HCT116 (cell line): ENCODE data around the gene KIF21B. TPM values are rescaled to one million over a fixed set of nuclear protein-coding genes. Genes with fewer than 3 reads are reported as not detected.

Experiments used
- ATAC-seq: fragments of 200-7000 bp; cut with Tn5 transposase; 2 replicates; pipeline ENCODE4 v1.9.1; 2020; ENCODE audit warnings: mild to moderate bottlenecking, moderate library complexity
- BruUV-seq: library from RNA; stranded (reverse); fragments of 400-500 nt; replicated peaks from 2 replicates; lab custom pipeline; 2021; lab: Mats Ljungman, UMichigan
- CTCF ChIA-PET: fragments of 300-600 bp; sonication (Branson Sonifier 250); formaldehyde crosslinking; loops from one replicate; lab custom pipeline; 2021; ENCODE audit warnings: antibody characterized with exemption; lab: Charles Lee
- POLR2A ChIA-PET: fragments of 300-600, 350-600 bp; sonication (Branson Sonifier 250); formaldehyde crosslinking; loops from one replicate; lab custom pipeline; 2021; ENCODE audit warnings: antibody characterized with exemption; lab: Charles Lee
- RAD21 ChIA-PET, 2 experiments: fragments of 300-600 bp; sonication (Branson Sonifier 250); formaldehyde crosslinking; loops; one replicate each; lab custom pipeline; 2023; ENCODE audit warnings: low total read pairs in 2 of 2; ENCODE audit not compliant: uncharacterized antibody in 2 of 2, unreplicated experiment in 2 of 2, low non-redundant PET in 1 of 2; lab: Charles Lee
- DNase-seq: peaks from one replicate; pipeline ENCODE4 v3.0.0-alpha.2; 2010; ENCODE audit warnings: low read depth, low spot score
- H2AFZ ChIP-seq: fragments of 200-600 bp; shearing (Covaris generic), sonication (generic); 2 replicates; pipeline ENCODE4 v1.6.1; 2017; ENCODE audit warnings: low read depth, mixed run types, mixed read lengths, antibody characterized with exemption, low read length; ENCODE audit not compliant: poor library complexity, severe bottlenecking
- H3K27ac ChIP-seq: 2 replicates; pipeline ENCODE4 v1.5.1; 2012; ENCODE audit warnings: low read depth, low read length
- H3K27me3 ChIP-seq: fragments of 200-600 bp; sonication (generic); 2 replicates; pipeline ENCODE4 v1.6.1; 2016; ENCODE audit warnings: mixed run types, low read length, mixed read lengths; ENCODE audit not compliant: insufficient read depth
- H3K36me3 ChIP-seq, 2 experiments: fragments of 200-500 bp in 1 of 2; fragments of 200-600 bp in 1 of 2; sonication (Bioruptor generic) in 1 of 2; sonication (generic) in 1 of 2; 2 replicates each; pipeline versions ENCODE4 v1.5.1 to v1.6.1; 2014 to 2016; ENCODE audit warnings: low read length in 2 of 2, inconsistent platforms in 1 of 2, mixed read lengths in 1 of 2, mixed run types in 1 of 2; ENCODE audit not compliant: insufficient read depth in 2 of 2, control insufficient read depth in 1 of 2
- H3K4me1 ChIP-seq, 2 experiments: fragments of 200-600 bp in 1 of 2; sonication (generic) in 1 of 2; 2 replicates each; pipeline versions ENCODE4 v1.5.1 to v1.6.1; 2012 to 2017; ENCODE audit warnings: low read length in 2 of 2, inconsistent platforms in 1 of 2, mild to moderate bottlenecking in 1 of 2, mixed read lengths in 1 of 2, mixed run types in 1 of 2, moderate library complexity in 1 of 2; ENCODE audit not compliant: insufficient read depth in 2 of 2, control insufficient read depth in 1 of 2
- H3K4me2 ChIP-seq: fragments of 200-600 bp; sonication (generic); 2 replicates; pipeline ENCODE4 v1.6.1; 2017; ENCODE audit warnings: mixed run types, low read length, mixed read lengths
- H3K4me3 ChIP-seq, 2 experiments: fragments of 200-600 bp in 1 of 2; sonication (generic) in 1 of 2; replicated peaks in 1 of 2; 2 replicates each; pipeline ENCODE4 v1.5.1; 2011 to 2016; ENCODE audit warnings: low read length in 2 of 2, control low read depth in 1 of 2, low read depth in 1 of 2, mild to moderate bottlenecking in 1 of 2, mixed read lengths in 1 of 2, mixed run types in 1 of 2
- H3K79me2 ChIP-seq: fragments of 200-600 bp; sonication (generic); 2 replicates; pipeline ENCODE4 v1.6.1; 2017; ENCODE audit warnings: mild to moderate bottlenecking, mixed run types, low read length, moderate library complexity, mixed read lengths; ENCODE audit not compliant: insufficient read depth
- H3K9ac ChIP-seq: fragments of 200-600 bp; sonication (generic); 2 replicates; pipeline ENCODE4 v1.6.1; 2016; ENCODE audit warnings: low read length, mixed read lengths
- H3K9me2 ChIP-seq: fragments of 200-600 bp; sonication (generic), shearing (Covaris generic); 2 replicates; pipeline ENCODE4 v1.6.1; 2017; ENCODE audit warnings: mixed run types, mild to moderate bottlenecking, moderate library complexity; ENCODE audit not compliant: insufficient read depth
- H3K9me3 ChIP-seq, 2 experiments: fragments of 200-500 bp in 1 of 2; fragments of 200-600 bp in 1 of 2; sonication (Bioruptor generic) in 1 of 2; sonication (generic) in 1 of 2; 2 replicates each; pipeline ENCODE4 v1.6.1; 2014 to 2017; ENCODE audit warnings: low read length in 2 of 2, mixed read lengths in 2 of 2, inconsistent platforms in 1 of 2, low read depth in 1 of 2, mild to moderate bottlenecking in 1 of 2, mixed run types in 1 of 2, moderate library complexity in 1 of 2; ENCODE audit not compliant: control insufficient read depth in 1 of 2, insufficient read depth in 1 of 2
- H4K20me1 ChIP-seq: fragments of 200-600 bp; sonication (generic), shearing (Covaris generic); 2 replicates; pipeline ENCODE4 v1.6.1; 2017; ENCODE audit warnings: mixed run types, mild to moderate bottlenecking, moderate library complexity; ENCODE audit not compliant: insufficient read depth
- CBX3 ChIP-seq: IDR thresholded peaks from 2 replicates; pipeline ENCODE4 v1.6.1; 2012; ENCODE audit warnings: low read depth
- CTCF ChIP-seq, 3 experiments: fragments of 200-600 bp in 1 of 3; sonication (generic) in 1 of 3; IDR thresholded peaks in 2 of 3; conservative IDR thresholded peaks in 1 of 3; 2 replicates each; pipeline ENCODE4 v1.5.1; 2012 to 2017; ENCODE audit warnings: low read depth in 2 of 3, low read length in 2 of 3, antibody characterized with exemption in 1 of 3, borderline replicate concordance in 1 of 3, control low read depth in 1 of 3, mild to moderate bottlenecking in 1 of 3, mixed read lengths in 1 of 3, mixed run types in 1 of 3, moderate library complexity in 1 of 3; ENCODE audit not compliant: insufficient read depth in 1 of 3
- ELF1 ChIP-seq: IDR thresholded peaks from 2 replicates; pipeline ENCODE4 v1.6.1; 2012; ENCODE audit warnings: low read depth, borderline replicate concordance
- EZH2 ChIP-seq: fragments of 200-600 bp; sonication (generic); IDR thresholded peaks from 2 replicates; pipeline ENCODE4 v1.6.1; 2017; ENCODE audit warnings: antibody characterized with exemption, mixed run types
- FOSL1 ChIP-seq: IDR thresholded peaks from 2 replicates; pipeline ENCODE4 v1.6.1; 2012; ENCODE audit warnings: low read depth
- JUND ChIP-seq: IDR thresholded peaks from 2 replicates; pipeline ENCODE4 v1.6.1; 2012
- MAX ChIP-seq: IDR thresholded peaks from 2 replicates; pipeline ENCODE4 v1.6.1; 2012
- POLR2AphosphoS5 ChIP-seq: IDR thresholded peaks from 2 replicates; pipeline ENCODE4 v1.6.1; 2011; ENCODE audit warnings: mild to moderate bottlenecking, low read depth, low read length, moderate library complexity
- SIN3A ChIP-seq: IDR thresholded peaks from 2 replicates; pipeline ENCODE4 v1.6.1; 2012; ENCODE audit warnings: low read depth
- SP1 ChIP-seq: IDR thresholded peaks from 2 replicates; pipeline ENCODE4 v1.6.1; 2012; ENCODE audit warnings: low read depth
- SRF ChIP-seq: IDR thresholded peaks from 2 replicates; pipeline ENCODE4 v1.6.1; 2012; ENCODE audit warnings: low read depth
- TCF7L2 ChIP-seq: IDR thresholded peaks from 2 replicates; pipeline ENCODE4 v1.7.0; 2011; ENCODE audit warnings: borderline replicate concordance, inconsistent platforms; ENCODE audit not compliant: insufficient read depth, insufficient read length; ENCODE audit errors: extremely low read depth
- YY1 ChIP-seq: IDR thresholded peaks from 2 replicates; pipeline ENCODE4 v1.6.1; 2011; ENCODE audit warnings: low read length, low read depth, moderate library complexity, mild to moderate bottlenecking; ENCODE audit not compliant: insufficient replicate concordance; ENCODE audit errors: extremely low read depth
- ZFX ChIP-seq: fragments of 450-650 bp; IDR thresholded peaks from 2 replicates; pipeline ENCODE4 v1.6.1; 2017
- ZNF274 ChIP-seq: fragments of 200-500 bp; sonication (Bioruptor generic); IDR thresholded peaks from 2 replicates; pipeline ENCODE4 v1.6.1; 2014; ENCODE audit warnings: mild to moderate bottlenecking, low read depth, low read length, inconsistent platforms
- intact Hi-C: fragments of 100-400 bp; cut with micrococcal nuclease; formaldehyde crosslinking; loops from 2 replicates; pipeline ENCODE4 v1.10.0; 2022
- total RNA-seq: library from RNA; stranded (reverse); gene quantifications from one replicate; pipeline ENCODE4 v1.2.1, GENCODE V29; 2021; ENCODE audit not compliant: unreplicated experiment

The KIF21B gene
- total RNA-seq, 1 experiment from 2014 or later, result 6.1 TPM

- no peaks in the 10 kb centered on the region for H3K79me2 ChIP-seq
- H3K36me3 ChIP-seq, result no peaks in the 10 kb centered on the region
- H3K9me2 ChIP-seq, result no peaks in the 10 kb centered on the region
- no peak overlapping the region for H3K4me2 ChIP-seq
- ATAC-seq (no peak), DNase-seq (no peak)
- CTCF ChIA-PET, result no interaction called here
- H3K9me3 ChIP-seq, result no peaks in the 10 kb centered on the region
- RAD21 ChIA-PET, result no interaction called here
- H3K4me1 ChIP-seq, result peaks cover 0 to 10% of the 10 kb centered on the region in 2 experiments; a peak in 2 of 4 replicates
- H3K27ac ChIP-seq, result no peak overlapping the region
- POLR2A ChIA-PET, result no interaction called here
- no peak for TF ChIP-seq CBX3
- TF ChIP-seq YY1, result no peak
- no peak for TF ChIP-seq FOSL1
- no peak for TF ChIP-seq JUND
- TF ChIP-seq ZFX, result no peak
- no peak for TF ChIP-seq ELF1
- no peak for TF ChIP-seq ZNF274
- TF ChIP-seq TCF7L2, result no peak
- no peak for TF ChIP-seq SIN3A
- TF ChIP-seq EZH2, result no peak
- TF ChIP-seq CTCF (IDR thresholded peaks at IDR 0.05 in 2 of 3, conservative IDR thresholded peaks at IDR 0.05 in 1 of 3; ENCODE audit: borderline replicate concordance in 1 of 3, insufficient read depth in 1 of 3, low read depth in 2 of 3, low read length in 2 of 3), result no peak
- TF ChIP-seq MAX, result no peak
- TF ChIP-seq SP1, result no peak
- TF ChIP-seq POLR2AphosphoS5, result no peak
- TF ChIP-seq SRF, result no peak
- H3K4me3 ChIP-seq, result no peak overlapping the region
- H3K27me3 ChIP-seq, result no peaks in the 10 kb centered on the region; the same call in 1 of the 2 replicates
- intact Hi-C loops, result no loop called here
- no TSS peak for BruUV-seq
- H2AFZ ChIP-seq, result no peak overlapping the region
- H4K20me1 ChIP-seq, result no peaks in the 10 kb centered on the region
- no peak overlapping the region for H3K9ac ChIP-seq
These were observed 45.5 kb upstream of the KIF21B start for GRCh38 chr1:201068976-201069375.
